ENCODE results near the gene CCDC97.

Gene CCDC97

DNA sequence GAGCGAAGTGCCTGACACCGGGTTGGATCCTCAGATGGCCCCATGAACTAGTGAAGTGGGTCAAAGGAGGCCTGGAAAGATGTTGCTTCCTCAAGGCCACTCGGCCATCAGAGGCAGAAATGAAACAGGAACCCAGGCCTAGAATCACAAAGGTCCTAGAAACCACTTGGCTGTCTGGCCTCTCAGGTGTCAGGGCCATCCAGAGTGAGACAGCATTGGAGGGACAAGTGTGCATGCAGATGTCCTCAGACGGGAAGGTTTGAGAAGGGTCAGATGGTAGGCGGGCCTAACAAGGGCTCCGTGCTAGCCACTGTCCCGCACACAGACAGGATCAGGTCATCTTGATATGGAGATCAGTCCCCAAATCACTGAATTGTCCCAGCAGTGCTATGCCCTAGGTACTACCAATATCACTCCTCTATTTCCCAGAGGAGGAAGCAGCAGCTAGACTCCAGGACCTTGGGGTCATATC, 14.3 kb downstream of the CCDC97 start (continued):
- no peak for TF ChIP-seq ZNF354C (tag by site-specific recombination; IDR thresholded peaks at IDR 0.05; ENCODE audit: borderline replicate concordance, low read depth)
- TF ChIP-seq ZNF221 (tag by site-specific recombination; IDR thresholded peaks at IDR 0.05; ENCODE audit: borderline replicate concordance) = no peak
- no peak for TF ChIP-seq ZNF791 (tag by site-specific recombination; IDR thresholded peaks at IDR 0.05)
- TF ChIP-seq PRDM6 (tag by site-specific recombination; IDR thresholded peaks at IDR 0.05) = no peak
- no peak for TF ChIP-seq YY2 (tag by site-specific recombination; IDR thresholded peaks at IDR 0.05)

GRCh38 chr19:41324921-41325639, 15.1 kb downstream of the CCDC97 start:
- ChIA-PET CTCF (interaction anchor here (0.6 to 1.7 kb wide), 5 partner anchors 11 to 426 kb away, joined by 3 to 9 read pairs (median 4); partner anchors contain the start of gene TGFB1), POLR2A (interaction anchor here (0.6 to 2.5 kb wide), 9 partner anchors 11 to 576 kb away, joined by 3 to 10 read pairs (median 4); partner anchors contain the start of genes DMAC2 and HNRNPUL1)
- H3K27ac ChIP-seq (ENCODE audit: extremely low read depth, low read depth, low read length) = peak overlapping the region; percentile 33; the same call in 1 of the 2 replicates
- peaks cover 22% of the 10 kb centered on the region for H3K4me1 ChIP-seq (ENCODE audit: control insufficient read depth, insufficient read depth, low read length)
- no peak overlapping the region for H3K4me3 ChIP-seq (ENCODE audit: low read depth, low read length)
- peaks cover 12 to 41% of the 10 kb centered on the region in 2 experiments; a peak in 2 of 3 replicates for H3K36me3 ChIP-seq (ENCODE audit: control insufficient read depth in 2 of 2, insufficient read depth in 1 of 2, low read length in 2 of 2)
- H3K9me3 ChIP-seq (ENCODE audit: control insufficient read depth, insufficient read depth, low read depth, low read length) = no peaks in the 10 kb centered on the region
- TF ChIP-seq, protein P1, sequence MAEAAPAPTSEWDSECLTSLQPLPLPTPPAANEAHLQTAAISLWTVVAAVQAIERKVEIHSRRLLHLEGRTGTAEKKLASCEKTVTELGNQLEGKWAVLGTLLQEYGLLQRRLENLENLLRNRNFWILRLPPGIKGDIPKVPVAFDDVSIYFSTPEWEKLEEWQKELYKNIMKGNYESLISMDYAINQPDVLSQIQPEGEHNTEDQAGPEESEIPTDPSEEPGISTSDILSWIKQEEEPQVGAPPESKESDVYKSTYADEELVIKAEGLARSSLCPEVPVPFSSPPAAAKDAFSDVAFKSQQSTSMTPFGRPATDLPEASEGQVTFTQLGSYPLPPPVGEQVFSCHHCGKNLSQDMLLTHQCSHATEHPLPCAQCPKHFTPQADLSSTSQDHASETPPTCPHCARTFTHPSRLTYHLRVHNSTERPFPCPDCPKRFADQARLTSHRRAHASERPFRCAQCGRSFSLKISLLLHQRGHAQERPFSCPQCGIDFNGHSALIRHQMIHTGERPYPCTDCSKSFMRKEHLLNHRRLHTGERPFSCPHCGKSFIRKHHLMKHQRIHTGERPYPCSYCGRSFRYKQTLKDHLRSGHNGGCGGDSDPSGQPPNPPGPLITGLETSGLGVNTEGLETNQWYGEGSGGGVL (tag by site-specific recombination; IDR thresholded peaks at IDR 0.05) = peak; percentile 84
- TF ChIP-seq SP3 (tag by site-specific recombination; IDR thresholded peaks at IDR 0.05) (0 out of 2 replicates have a peak, but pooled peaks have one; percentile 38), ZNF610 (tag by site-specific recombination; IDR thresholded peaks at IDR 0.05; ENCODE audit: borderline replicate concordance) (no peak), KLF8 (tag by site-specific recombination; IDR thresholded peaks at IDR 0.05) (no peak), ZNF658 (tag by site-specific recombination; IDR thresholded peaks at IDR 0.05) (no peak), KLF10 (tag by site-specific recombination; IDR thresholded peaks at IDR 0.05) (no peak), ZBTB21 (tag by site-specific recombination; IDR thresholded peaks at IDR 0.05) (0 out of 2 replicates have a peak, but pooled peaks have one; percentile 11), KLF17 (tag by site-specific recombination; IDR thresholded peaks at IDR 0.05) (peak; percentile 83), FEZF1 (tag by site-specific recombination; IDR thresholded peaks at IDR 0.05) (no peak), KLF1 (tag by site-specific recombination; IDR thresholded peaks at IDR 0.05) (peak; percentile 86), EGR2 (tag by site-specific recombination; IDR thresholded peaks at IDR 0.05; ENCODE audit: low read depth) (peak; percentile 85), ZBTB48 (tag by site-specific recombination; IDR thresholded peaks at IDR 0.05) (peak; percentile 41; the same call in 1 of the 2 replicates), KLF9 (tag by site-specific recombination; IDR thresholded peaks at IDR 0.05; ENCODE audit: low read depth) (peak; percentile 71), ZNF10 (tag by site-specific recombination; IDR thresholded peaks at IDR 0.05) (no peak), PRDM1 (tag by site-specific recombination; IDR thresholded peaks at IDR 0.05) (peak; percentile 55; the same call in 1 of the 2 replicates)
- TF ChIP-seq, protein P2, sequence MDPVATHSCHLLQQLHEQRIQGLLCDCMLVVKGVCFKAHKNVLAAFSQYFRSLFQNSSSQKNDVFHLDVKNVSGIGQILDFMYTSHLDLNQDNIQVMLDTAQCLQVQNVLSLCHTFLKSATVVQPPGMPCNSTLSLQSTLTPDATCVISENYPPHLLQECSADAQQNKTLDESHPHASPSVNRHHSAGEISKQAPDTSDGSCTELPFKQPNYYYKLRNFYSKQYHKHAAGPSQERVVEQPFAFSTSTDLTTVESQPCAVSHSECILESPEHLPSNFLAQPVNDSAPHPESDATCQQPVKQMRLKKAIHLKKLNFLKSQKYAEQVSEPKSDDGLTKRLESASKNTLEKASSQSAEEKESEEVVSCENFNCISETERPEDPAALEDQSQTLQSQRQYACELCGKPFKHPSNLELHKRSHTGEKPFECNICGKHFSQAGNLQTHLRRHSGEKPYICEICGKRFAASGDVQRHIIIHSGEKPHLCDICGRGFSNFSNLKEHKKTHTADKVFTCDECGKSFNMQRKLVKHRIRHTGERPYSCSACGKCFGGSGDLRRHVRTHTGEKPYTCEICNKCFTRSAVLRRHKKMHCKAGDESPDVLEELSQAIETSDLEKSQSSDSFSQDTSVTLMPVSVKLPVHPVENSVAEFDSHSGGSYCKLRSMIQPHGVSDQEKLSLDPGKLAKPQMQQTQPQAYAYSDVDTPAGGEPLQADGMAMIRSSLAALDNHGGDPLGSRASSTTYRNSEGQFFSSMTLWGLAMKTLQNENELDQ (tag by site-specific recombination; IDR thresholded peaks at IDR 0.05; ENCODE audit: low read depth) = no peak
- TF ChIP-seq, protein P3, sequence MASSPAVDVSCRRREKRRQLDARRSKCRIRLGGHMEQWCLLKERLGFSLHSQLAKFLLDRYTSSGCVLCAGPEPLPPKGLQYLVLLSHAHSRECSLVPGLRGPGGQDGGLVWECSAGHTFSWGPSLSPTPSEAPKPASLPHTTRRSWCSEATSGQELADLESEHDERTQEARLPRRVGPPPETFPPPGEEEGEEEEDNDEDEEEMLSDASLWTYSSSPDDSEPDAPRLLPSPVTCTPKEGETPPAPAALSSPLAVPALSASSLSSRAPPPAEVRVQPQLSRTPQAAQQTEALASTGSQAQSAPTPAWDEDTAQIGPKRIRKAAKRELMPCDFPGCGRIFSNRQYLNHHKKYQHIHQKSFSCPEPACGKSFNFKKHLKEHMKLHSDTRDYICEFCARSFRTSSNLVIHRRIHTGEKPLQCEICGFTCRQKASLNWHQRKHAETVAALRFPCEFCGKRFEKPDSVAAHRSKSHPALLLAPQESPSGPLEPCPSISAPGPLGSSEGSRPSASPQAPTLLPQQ (tag by site-specific recombination; IDR thresholded peaks at IDR 0.05) = peak; percentile 94
- TF ChIP-seq, protein P4, sequence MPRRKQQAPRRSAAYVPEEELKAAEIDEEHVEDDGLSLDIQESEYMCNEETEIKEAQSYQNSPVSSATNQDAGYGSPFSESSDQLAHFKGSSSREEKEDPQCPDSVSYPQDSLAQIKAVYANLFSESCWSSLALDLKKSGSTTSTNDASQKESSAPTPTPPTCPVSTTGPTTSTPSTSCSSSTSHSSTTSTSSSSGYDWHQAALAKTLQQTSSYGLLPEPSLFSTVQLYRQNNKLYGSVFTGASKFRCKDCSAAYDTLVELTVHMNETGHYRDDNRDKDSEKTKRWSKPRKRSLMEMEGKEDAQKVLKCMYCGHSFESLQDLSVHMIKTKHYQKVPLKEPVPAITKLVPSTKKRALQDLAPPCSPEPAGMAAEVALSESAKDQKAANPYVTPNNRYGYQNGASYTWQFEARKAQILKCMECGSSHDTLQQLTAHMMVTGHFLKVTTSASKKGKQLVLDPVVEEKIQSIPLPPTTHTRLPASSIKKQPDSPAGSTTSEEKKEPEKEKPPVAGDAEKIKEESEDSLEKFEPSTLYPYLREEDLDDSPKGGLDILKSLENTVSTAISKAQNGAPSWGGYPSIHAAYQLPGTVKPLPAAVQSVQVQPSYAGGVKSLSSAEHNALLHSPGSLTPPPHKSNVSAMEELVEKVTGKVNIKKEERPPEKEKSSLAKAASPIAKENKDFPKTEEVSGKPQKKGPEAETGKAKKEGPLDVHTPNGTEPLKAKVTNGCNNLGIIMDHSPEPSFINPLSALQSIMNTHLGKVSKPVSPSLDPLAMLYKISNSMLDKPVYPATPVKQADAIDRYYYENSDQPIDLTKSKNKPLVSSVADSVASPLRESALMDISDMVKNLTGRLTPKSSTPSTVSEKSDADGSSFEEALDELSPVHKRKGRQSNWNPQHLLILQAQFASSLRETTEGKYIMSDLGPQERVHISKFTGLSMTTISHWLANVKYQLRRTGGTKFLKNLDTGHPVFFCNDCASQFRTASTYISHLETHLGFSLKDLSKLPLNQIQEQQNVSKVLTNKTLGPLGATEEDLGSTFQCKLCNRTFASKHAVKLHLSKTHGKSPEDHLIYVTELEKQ (tag by site-specific recombination; IDR thresholded peaks at IDR 0.05; ENCODE audit: borderline replicate concordance) = no peak
